Stimulated activated CD8-positive, alpha-beta memory T cell treated with anti-CD3 and anti-CD28 coated beads, Interleukin-4, amount 100 ng/mL, for 24 hours (primary cell): Measurements from ENCODE around the gene SLX9.

Experiments used
- DNase-seq: peaks from one replicate; pipeline ENCODE4 v3.0.0-alpha.2; 2020; ENCODE audit warnings: low read depth

SLX9 gene

GRCh38 chr21:45003331-45004058 is 63.7 kb downstream of the SLX9 start:
- no peak for DNase-seq

GRCh38 chr21:45004059-45004422 is 64.2 kb downstream of the SLX9 start:
- DNase-seq = no peak

- DNase-seq = peak; percentile 15
These were observed 64.8 kb downstream of the SLX9 start for GRCh38 chr21:45004481-45005247.

- DNase-seq = no peak
These were observed 66.8 kb downstream of the SLX9 start for GRCh38 chr21:45006536-45007095.

- DNase-seq = no peak
These were observed 69.8 kb downstream of the SLX9 start for GRCh38 chr21:45009616-45010015.

- DNase-seq = no peak
These were observed 70.3 kb downstream of the SLX9 start for GRCh38 chr21:45010096-45010495.

GRCh38 chr21:45010860-45011259 is 71.0 kb downstream of the SLX9 start:
- DNase-seq = no peak

- DNase-seq = no peak
These were observed 71.6 kb downstream of the SLX9 start for GRCh38 chr21:45011426-45011825.

GRCh38 chr21:45011911-45012661 is 72.3 kb downstream of the SLX9 start:
- no peak for DNase-seq

- no peak for DNase-seq
These were observed 72.9 kb downstream of the SLX9 start for GRCh38 chr21:45012662-45013259.

- DNase-seq = no peak
These were observed 73.5 kb downstream of the SLX9 start for GRCh38 chr21:45013260-45013841.

GRCh38 chr21:45014747-45015468 is 75.1 kb downstream of the SLX9 start:
- DNase-seq = no peak

- DNase-seq = no peak
These were observed 75.6 kb downstream of the SLX9 start for GRCh38 chr21:45015469-45015860.

GRCh38 chr21:45016031-45016405 is 76.2 kb downstream of the SLX9 start:
- no peak for DNase-seq

- DNase-seq = no peak
These were observed 76.7 kb downstream of the SLX9 start for GRCh38 chr21:45016406-45017038.

- DNase-seq = no peak
These were observed 77.5 kb downstream of the SLX9 start for GRCh38 chr21:45017039-45017960.

GRCh38 chr21:45018131-45019075 is 78.6 kb downstream of the SLX9 start:
- DNase-seq = no peak
